ENCODE results near the gene TGM5.
"Not testable (repeated sequence)": the region's sequence is repeated elsewhere in the genome, so short reads cannot be mapped to it uniquely, and the experiment has no call there.

The TGM5 gene

GRCh38 chr15:43214592-43215295 is 52.0 kb downstream of the TGM5 start:
- no peak for DNase-seq (ENCODE audit: low read depth)

- no peak for DNase-seq (ENCODE audit: low read depth)
These were observed 52.6 kb downstream of the TGM5 start for GRCh38 chr15:43214169-43214568.

- DNase-seq (ENCODE audit: low read depth): no peak
These were observed 53.3 kb downstream of the TGM5 start for GRCh38 chr15:43213466-43213865.

- DNase-seq (ENCODE audit: low read depth): no peak
These were observed 53.8 kb downstream of the TGM5 start for GRCh38 chr15:43212951-43213350.

- no peak for DNase-seq (ENCODE audit: low read depth)
These were observed 54.4 kb downstream of the TGM5 start for GRCh38 chr15:43212299-43212698.

- no peak for DNase-seq (ENCODE audit: low read depth)
These were observed 55.4 kb downstream of the TGM5 start for GRCh38 chr15:43211224-43211735.

GRCh38 chr15:43210807-43211206 is 55.9 kb downstream of the TGM5 start:
- no peak for DNase-seq (ENCODE audit: low read depth)

- no peak for DNase-seq (ENCODE audit: low read depth)
These were observed 56.5 kb downstream of the TGM5 start for GRCh38 chr15:43210172-43210745.

- no peak for DNase-seq (ENCODE audit: low read depth)
These were observed 57.5 kb downstream of the TGM5 start for GRCh38 chr15:43209059-43209824.

- DNase-seq (ENCODE audit: low read depth): no peak
These were observed 58.4 kb downstream of the TGM5 start for GRCh38 chr15:43208052-43209002.

GRCh38 chr15:43207024-43207423 is 59.7 kb downstream of the TGM5 start:
- DNase-seq (ENCODE audit: low read depth): no peak

- DNase-seq (ENCODE audit: low read depth): no peak
These were observed 60.7 kb downstream of the TGM5 start for GRCh38 chr15:43206054-43206453.

- peak; percentile 16 for DNase-seq (ENCODE audit: low read depth)
These were observed 62.5 kb downstream of the TGM5 start for GRCh38 chr15:43204016-43204901.

- no peak for DNase-seq (ENCODE audit: low read depth)
These were observed 66.7 kb downstream of the TGM5 start for GRCh38 chr15:43199945-43200488.

- DNase-seq (ENCODE audit: low read depth): no peak
These were observed 67.7 kb downstream of the TGM5 start for GRCh38 chr15:43198992-43199391.

GRCh38 chr15:43198556-43198955 is 68.2 kb downstream of the TGM5 start:
- DNase-seq (ENCODE audit: low read depth): not testable (repeated sequence)

- DNase-seq (ENCODE audit: low read depth): not testable (repeated sequence)
These were observed 69.0 kb downstream of the TGM5 start for GRCh38 chr15:43197773-43198172.

GRCh38 chr15:43196760-43197548 is 69.8 kb downstream of the TGM5 start:
- DNase-seq (ENCODE audit: low read depth): no peak

- DNase-seq (ENCODE audit: low read depth): no peak
These were observed 71.9 kb downstream of the TGM5 start for GRCh38 chr15:43194795-43195194.

GRCh38 chr15:43193710-43194109 is 73.0 kb downstream of the TGM5 start:
- DNase-seq (ENCODE audit: low read depth): no peak
